Loucy (cell line): ENCODE data around the gene MYRIP.

Experiments used
- EZH2phosphoT487 ChIP-seq: fragments of 200-600 bp; IDR thresholded peaks from 2 replicates; pipeline ENCODE4 v1.6.1; 2018; ENCODE audit warnings: antibody characterized with exemption, mild to moderate bottlenecking, moderate library complexity, borderline replicate concordance
- TF ChIP-seq, protein P1 (sequence below): fragments of 200-600 bp; sonication (generic); conservative IDR thresholded peaks from 2 replicates; pipeline ENCODE4 v1.5.1; 2014; ENCODE audit warnings: mild to moderate bottlenecking, antibody characterized with exemption, low read length

DNA sequence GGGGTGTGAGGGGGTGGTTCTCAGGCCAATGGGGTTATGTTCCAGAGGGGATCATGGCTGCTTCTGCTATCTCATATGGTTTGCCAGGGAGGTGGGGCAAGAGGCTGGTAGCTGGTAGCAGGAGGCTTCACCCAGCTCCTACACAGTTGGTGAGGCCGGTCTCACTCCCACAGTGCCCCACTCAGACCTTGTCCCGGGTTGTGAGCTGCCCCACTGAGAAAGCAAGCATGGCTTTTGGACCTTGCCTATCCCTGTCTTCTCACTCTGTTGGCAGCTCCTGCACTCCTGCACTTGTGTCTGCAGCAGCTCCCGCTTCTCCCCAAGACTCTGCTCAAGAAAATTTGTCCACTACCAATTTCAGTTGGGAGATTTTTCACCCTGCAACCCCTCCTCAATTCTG is 46.1 kb downstream of the MYRIP start:
- TF ChIP-seq, protein P1, sequence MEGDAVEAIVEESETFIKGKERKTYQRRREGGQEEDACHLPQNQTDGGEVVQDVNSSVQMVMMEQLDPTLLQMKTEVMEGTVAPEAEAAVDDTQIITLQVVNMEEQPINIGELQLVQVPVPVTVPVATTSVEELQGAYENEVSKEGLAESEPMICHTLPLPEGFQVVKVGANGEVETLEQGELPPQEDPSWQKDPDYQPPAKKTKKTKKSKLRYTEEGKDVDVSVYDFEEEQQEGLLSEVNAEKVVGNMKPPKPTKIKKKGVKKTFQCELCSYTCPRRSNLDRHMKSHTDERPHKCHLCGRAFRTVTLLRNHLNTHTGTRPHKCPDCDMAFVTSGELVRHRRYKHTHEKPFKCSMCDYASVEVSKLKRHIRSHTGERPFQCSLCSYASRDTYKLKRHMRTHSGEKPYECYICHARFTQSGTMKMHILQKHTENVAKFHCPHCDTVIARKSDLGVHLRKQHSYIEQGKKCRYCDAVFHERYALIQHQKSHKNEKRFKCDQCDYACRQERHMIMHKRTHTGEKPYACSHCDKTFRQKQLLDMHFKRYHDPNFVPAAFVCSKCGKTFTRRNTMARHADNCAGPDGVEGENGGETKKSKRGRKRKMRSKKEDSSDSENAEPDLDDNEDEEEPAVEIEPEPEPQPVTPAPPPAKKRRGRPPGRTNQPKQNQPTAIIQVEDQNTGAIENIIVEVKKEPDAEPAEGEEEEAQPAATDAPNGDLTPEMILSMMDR, result no peak
- no peak for TF ChIP-seq EZH2phosphoT487
